Measurements from ENCODE around the gene PPP1R1C.
"Not testable (repeated sequence)": the region's sequence is repeated elsewhere in the genome, so short reads cannot be mapped to it uniquely, and the experiment has no call there.

- TF ChIP-seq CTCF, POLR2AphosphoS5, POLR2A, EP300 (IDR thresholded peaks at IDR 0.05): not testable (repeated sequence)
These were observed 24.5 kb upstream of the PPP1R1C start for GRCh38 chr2:181961167-181961566.
